ENCODE results near the gene CALML6. TPM values are rescaled to one million over a fixed set of nuclear protein-coding genes. Genes with fewer than 3 reads are reported as not detected.
"Not testable (repeated sequence)": the region's sequence is repeated elsewhere in the genome, so short reads cannot be mapped to it uniquely, and the experiment has no call there.

The CALML6 gene
- total RNA-seq, 2 experiments from 2014 or later: 0.47 to 0.76 TPM

GRCh38 chr1:1879942-1880341 is 35.1 kb upstream of the CALML6 start:
- H3K27me3 Mint-ChIP-seq: no peaks in the 10 kb centered on the region
- POLR2A ChIA-PET: interaction anchor here (0.8 to 2.2 kb wide), 2 partner anchors 8 to 9 kb away, joined by 3 to 8 read pairs; no protein-coding TSS in a partner anchor
- CTCF ChIA-PET: interaction anchor here (1.9 kb wide), 1 partner anchor 26 kb away, joined by 8 read pairs; no protein-coding TSS in a partner anchor
- peaks cover 45% of the 10 kb centered on the region for H3K36me3 Mint-ChIP-seq (ENCODE audit: low read depth)
- peak overlapping the region; percentile 48 for H3K27ac Mint-ChIP-seq
- ATAC-seq: no peak
- no peak for TF ChIP-seq CTCF (IDR thresholded peaks at IDR 0.05)
- DNase-seq: no peak
- peaks cover 73% of the 10 kb centered on the region for H3K4me1 Mint-ChIP-seq (ENCODE audit: low read depth)
- H3K4me3 Mint-ChIP-seq: no peak overlapping the region
- intact Hi-C loops (cut with micrococcal nuclease): no loop called here
- H3K9me3 Mint-ChIP-seq: no peaks in the 10 kb centered on the region

- ChIA-PET CTCF (interaction anchor here (1.9 kb wide), 1 partner anchor 25 kb away, joined by 8 read pairs; no protein-coding TSS in a partner anchor), POLR2A (interaction anchor here (0.8 to 2.2 kb wide), 3 partner anchors 8 to 11 kb away, joined by 3 to 8 read pairs (median 4); no protein-coding TSS in a partner anchor)
- intact Hi-C loops (cut with micrococcal nuclease): no loop called here
- peak overlapping the region; percentile 53 for H3K27ac Mint-ChIP-seq
- H3K9me3 Mint-ChIP-seq: no peaks in the 10 kb centered on the region
- DNase-seq: no peak
- ATAC-seq: no peak
- peaks cover 36% of the 10 kb centered on the region for H3K36me3 Mint-ChIP-seq (ENCODE audit: low read depth)
- no peak for TF ChIP-seq CTCF (IDR thresholded peaks at IDR 0.05)
- H3K27me3 Mint-ChIP-seq: no peaks in the 10 kb centered on the region
- H3K4me1 Mint-ChIP-seq (ENCODE audit: low read depth): peaks cover 66% of the 10 kb centered on the region
- H3K4me3 Mint-ChIP-seq: no peak overlapping the region
These were observed 34.3 kb upstream of the CALML6 start for GRCh38 chr1:1880617-1881312.

GRCh38 chr1:1881727-1882126 is 33.3 kb upstream of the CALML6 start:
- H3K4me3 Mint-ChIP-seq: no peak overlapping the region
- no peak for DNase-seq
- no peak for ATAC-seq
- peak overlapping the region; percentile 41 for H3K27ac Mint-ChIP-seq
- intact Hi-C loops (cut with micrococcal nuclease): no loop called here
- TF ChIP-seq CTCF (IDR thresholded peaks at IDR 0.05): no peak
- H3K27me3 Mint-ChIP-seq: no peaks in the 10 kb centered on the region
- no peaks in the 10 kb centered on the region for H3K9me3 Mint-ChIP-seq
- ChIA-PET POLR2A (interaction anchor here (0.9 to 2.2 kb wide), 4 partner anchors 10 to 66 kb away, joined by 3 to 8 read pairs (median 4); no protein-coding TSS in a partner anchor), CTCF (interaction anchor here (1.3 kb wide), 1 partner anchor 93 kb away, joined by 3 read pairs; no protein-coding TSS in a partner anchor)
- H3K36me3 Mint-ChIP-seq (ENCODE audit: low read depth): peaks cover 32% of the 10 kb centered on the region
- peaks cover 62% of the 10 kb centered on the region for H3K4me1 Mint-ChIP-seq (ENCODE audit: low read depth)

- intact Hi-C loops (cut with micrococcal nuclease): no loop called here
- no peak for TF ChIP-seq CTCF (IDR thresholded peaks at IDR 0.05)
These were observed 31.8 kb upstream of the CALML6 start for GRCh38 chr1:1883092-1883873.

DNA sequence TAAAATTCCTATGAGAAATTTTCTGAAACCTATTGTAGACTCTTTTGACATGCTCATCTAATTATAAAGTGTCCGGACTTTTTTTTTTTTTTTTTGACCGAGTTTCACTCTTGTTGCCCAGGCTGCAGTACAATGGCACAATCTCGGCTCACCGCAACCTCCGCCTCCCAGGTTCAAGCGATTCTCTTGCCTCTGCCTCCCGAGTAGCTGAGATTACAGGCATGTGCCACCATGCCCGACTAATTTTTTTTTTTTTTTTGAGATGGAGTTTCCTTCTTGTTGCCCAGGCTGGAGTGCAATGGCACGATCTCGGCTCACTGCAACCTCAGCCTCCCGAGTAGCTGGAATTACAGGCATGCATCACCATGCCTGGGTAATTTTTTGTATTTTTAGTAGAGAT is 31.2 kb upstream of the CALML6 start:
- ATAC-seq; H3K4me3 Mint-ChIP-seq; intact Hi-C loops (cut with micrococcal nuclease); H3K9me3 Mint-ChIP-seq; H3K27me3 Mint-ChIP-seq; DNase-seq: not testable (repeated sequence)
- POLR2A ChIA-PET: interaction anchor here (0.7 to 0.9 kb wide), 3 partner anchors 10 to 59 kb away, joined by 3 to 5 read pairs (median 3); no protein-coding TSS in a partner anchor
- CTCF ChIA-PET: interaction anchor here (1.9 kb wide), 1 partner anchor 24 kb away, joined by 4 read pairs; no protein-coding TSS in a partner anchor
- Mint-ChIP-seq H3K36me3 (ENCODE audit: low read depth) (peaks cover 31% of the 10 kb centered on the region), H3K27ac (peak overlapping the region; percentile 42), H3K4me1 (ENCODE audit: low read depth) (peaks cover 66% of the 10 kb centered on the region)

More at GRCh38 chr1:1883092-1883873, 31.8 kb upstream of the CALML6 start:
- H3K36me3 Mint-ChIP-seq (ENCODE audit: low read depth): peaks cover 34% of the 10 kb centered on the region
- H3K9me3 Mint-ChIP-seq: no peaks in the 10 kb centered on the region
- no peak overlapping the region for H3K4me3 Mint-ChIP-seq
- ChIA-PET CTCF (interaction anchor here (0.9 to 1.9 kb wide), 3 partner anchors 24 to 94 kb away, joined by 3 to 4 read pairs (median 3); no protein-coding TSS in a partner anchor), POLR2A (interaction anchor here (0.6 to 1.9 kb wide), 5 partner anchors 9 to 59 kb away, joined by 3 to 5 read pairs (median 3); no protein-coding TSS in a partner anchor)
- DNase-seq (no peak), ATAC-seq (no peak)
- peaks cover 66% of the 10 kb centered on the region for H3K4me1 Mint-ChIP-seq (ENCODE audit: low read depth)
- H3K27ac Mint-ChIP-seq: peak overlapping the region; percentile 46
- no peaks in the 10 kb centered on the region for H3K27me3 Mint-ChIP-seq
